NOMO-1 treated with dmso at 0.1 percent for 144 hours (cell line): ENCODE data around the gene AIFM2.

Source experiments
- DNase-seq: peaks from one replicate; lab custom pipeline; 2025; ENCODE audit not compliant: unreplicated experiment; lab: John Stamatoyannopoulos, UW

The AIFM2 gene

DNA sequence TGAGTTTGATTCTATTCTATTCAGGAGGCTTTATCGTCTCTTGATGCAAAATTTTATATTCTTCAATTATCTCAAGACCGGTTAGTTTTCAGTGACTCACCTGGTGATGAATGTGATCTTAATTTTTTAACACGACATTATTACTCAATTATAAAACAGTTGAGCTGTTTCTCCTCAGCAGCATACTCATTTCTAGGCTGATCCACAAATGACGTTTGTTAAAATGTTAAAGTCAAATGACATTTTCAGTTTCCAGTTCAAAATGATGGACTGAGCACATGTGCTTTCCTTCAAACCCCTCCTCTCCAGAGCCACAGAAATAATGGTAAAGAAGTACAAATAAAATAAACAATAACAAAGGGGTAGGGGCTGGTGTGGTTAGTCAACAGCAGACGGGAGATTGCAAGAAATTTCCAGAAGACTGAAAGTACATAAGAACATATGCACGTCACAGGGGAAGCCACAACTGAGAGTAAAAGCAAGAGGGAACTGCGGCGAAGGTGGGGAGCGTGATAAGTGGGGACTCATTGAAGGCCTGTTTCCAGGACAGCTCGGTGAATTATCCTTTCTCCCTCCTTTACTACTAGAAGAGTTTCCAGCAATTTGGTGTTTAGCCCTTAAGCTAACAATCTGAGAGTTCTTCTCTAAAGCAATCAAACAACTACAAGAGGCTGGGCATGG, 69.1 kb downstream of the AIFM2 start:
- DNase-seq = no peak
